Adrenal gland (tissue), 5 donors: ENCODE data around the gene PTPRC.

Source experiments
- POLR2A ChIP-seq, 2 donors: fragments of 450-650 bp; IDR thresholded peaks; one replicate each; pipeline ENCODE4 v1.6.1; 2017; ENCODE audit warnings: antibody characterized with exemption in 2 of 2, mild to moderate bottlenecking in 2 of 2, moderate library complexity in 1 of 2
- TF ChIP-seq, protein P1 (sequence below), 6 experiments: fragments of 450-650 bp in 4 of 6; fragments of 200-600 bp in 2 of 6; sonication (generic) in 1 of 6; IDR thresholded peaks; 1 replicate in 5 of 6; 2 replicates in 1 of 6; pipeline versions ENCODE4 v1.5.1 to v1.8.0; 2016 to 2021; ENCODE audit warnings: antibody characterized with exemption in 6 of 6, mild to moderate bottlenecking in 2 of 6, moderate library complexity in 1 of 6
- donor health status: DM: no; HTN: no; CAD: no.

DNA sequence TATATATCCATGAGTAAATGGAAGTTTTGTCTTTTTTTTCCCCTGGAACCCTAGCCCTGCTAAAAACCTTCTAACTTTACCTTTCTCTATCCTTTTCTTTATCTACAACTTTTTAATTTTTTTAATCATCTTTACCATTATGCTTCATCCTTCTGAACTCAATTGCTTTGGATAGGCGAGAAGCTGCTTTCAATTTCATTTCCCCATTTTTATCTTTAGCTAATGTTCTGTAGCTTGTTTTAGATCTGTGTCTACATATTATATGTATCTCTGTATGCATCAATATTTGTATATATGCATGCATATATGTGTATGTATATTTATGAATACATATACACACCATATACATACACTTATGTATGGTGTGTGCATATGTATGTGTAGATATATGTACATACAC lies 57.4 kb downstream of the PTPRC start:
- TF ChIP-seq, protein P1, sequence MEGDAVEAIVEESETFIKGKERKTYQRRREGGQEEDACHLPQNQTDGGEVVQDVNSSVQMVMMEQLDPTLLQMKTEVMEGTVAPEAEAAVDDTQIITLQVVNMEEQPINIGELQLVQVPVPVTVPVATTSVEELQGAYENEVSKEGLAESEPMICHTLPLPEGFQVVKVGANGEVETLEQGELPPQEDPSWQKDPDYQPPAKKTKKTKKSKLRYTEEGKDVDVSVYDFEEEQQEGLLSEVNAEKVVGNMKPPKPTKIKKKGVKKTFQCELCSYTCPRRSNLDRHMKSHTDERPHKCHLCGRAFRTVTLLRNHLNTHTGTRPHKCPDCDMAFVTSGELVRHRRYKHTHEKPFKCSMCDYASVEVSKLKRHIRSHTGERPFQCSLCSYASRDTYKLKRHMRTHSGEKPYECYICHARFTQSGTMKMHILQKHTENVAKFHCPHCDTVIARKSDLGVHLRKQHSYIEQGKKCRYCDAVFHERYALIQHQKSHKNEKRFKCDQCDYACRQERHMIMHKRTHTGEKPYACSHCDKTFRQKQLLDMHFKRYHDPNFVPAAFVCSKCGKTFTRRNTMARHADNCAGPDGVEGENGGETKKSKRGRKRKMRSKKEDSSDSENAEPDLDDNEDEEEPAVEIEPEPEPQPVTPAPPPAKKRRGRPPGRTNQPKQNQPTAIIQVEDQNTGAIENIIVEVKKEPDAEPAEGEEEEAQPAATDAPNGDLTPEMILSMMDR (IDR thresholded peaks at IDR 0.05) = no peak
- no peak for TF ChIP-seq POLR2A (IDR thresholded peaks at IDR 0.05)
